GM23338 (cell line): ENCODE results near the gene WAPL. TPM values are rescaled to one million over a fixed set of nuclear protein-coding genes. Genes with fewer than 3 reads are reported as not detected.

ENCODE experiments used
- ATAC-seq: fragments of 200-7000 bp; cut with Tn5 transposase; 3 replicates; pipeline ENCODE4 v1.9.1; 2020
- DNase-seq: peaks from one replicate; pipeline ENCODE4 v3.0.0-alpha.2; 2015; ENCODE audit warnings: low spot score
- H2AFZ ChIP-seq: fragments of 200-600 bp; sonication (generic); 2 replicates; pipeline ENCODE4 v1.8.0; 2016; ENCODE audit warnings: antibody characterized with exemption, mild to moderate bottlenecking, moderate library complexity
- H3F3A ChIP-seq: fragments of 200-600 bp; sonication (generic); replicated peaks from 2 replicates; pipeline ENCODE4 v1.8.0; 2017; ENCODE audit warnings: antibody characterized with exemption, mixed run types, low read depth
- H3K27ac ChIP-seq: fragments of 200-600 bp; sonication (generic); 2 replicates; pipeline ENCODE4 v1.6.1; 2016; ENCODE audit warnings: low read depth
- H3K27me3 ChIP-seq: fragments of 200-600 bp; sonication (generic); 2 replicates; pipeline ENCODE4 v1.8.0; 2016; ENCODE audit warnings: mild to moderate bottlenecking, mixed run types, moderate library complexity; ENCODE audit not compliant: insufficient read depth
- H3K36me3 ChIP-seq: fragments of 200-600 bp; sonication (generic); 2 replicates; pipeline ENCODE4 v1.8.0; 2016; ENCODE audit warnings: mild to moderate bottlenecking; ENCODE audit not compliant: insufficient read depth
- H3K4me1 ChIP-seq: fragments of 200-600 bp; sonication (generic); 2 replicates; pipeline ENCODE4 v1.8.0; 2016; ENCODE audit warnings: mild to moderate bottlenecking, moderate library complexity; ENCODE audit not compliant: insufficient read depth
- H3K4me2 ChIP-seq: fragments of 200-600 bp; sonication (generic); 2 replicates; pipeline ENCODE4 v1.7.1; 2017; ENCODE audit warnings: mixed run types
- H3K4me3 ChIP-seq: fragments of 200-600 bp; sonication (generic); 2 replicates; pipeline ENCODE4 v1.6.1; 2016; ENCODE audit warnings: mixed run types
- H3K79me2 ChIP-seq: fragments of 200-600 bp; sonication (generic); replicated peaks from 2 replicates; pipeline ENCODE4 v1.8.0; 2017; ENCODE audit warnings: mild to moderate bottlenecking; ENCODE audit not compliant: insufficient read depth
- H3K9me2 ChIP-seq: fragments of 200-600 bp; sonication (generic); 2 replicates; pipeline ENCODE4 v1.8.0; 2017; ENCODE audit not compliant: insufficient read depth
- H4K20me1 ChIP-seq: fragments of 200-600 bp; sonication (generic); replicated peaks from 2 replicates; pipeline ENCODE4 v1.8.0; 2017; ENCODE audit warnings: mild to moderate bottlenecking; ENCODE audit not compliant: insufficient read depth
- H3K27ac Mint-ChIP-seq: 2 replicates; pipeline ENCODE4 v1.8.0; 2020; ENCODE audit warnings: inconsistent platforms, mild to moderate bottlenecking, moderate library complexity, mixed read lengths
- H3K27me3 Mint-ChIP-seq: 3 replicates; pipeline ENCODE4 v1.8.0; 2022; ENCODE audit warnings: low read depth, mild to moderate bottlenecking, moderate library complexity, mixed read lengths, inconsistent platforms; ENCODE audit not compliant: insufficient read depth, poor library complexity
- H3K36me3 Mint-ChIP-seq: 3 replicates; pipeline ENCODE4 v1.8.0; 2021; ENCODE audit warnings: low read depth, mild to moderate bottlenecking, inconsistent platforms, moderate library complexity, mixed read lengths
- H3K4me1 Mint-ChIP-seq: 3 replicates; pipeline ENCODE4 v1.8.0; 2020; ENCODE audit warnings: mild to moderate bottlenecking, inconsistent platforms, mixed read lengths
- H3K4me3 Mint-ChIP-seq: 3 replicates; pipeline ENCODE4 v1.8.0; 2021; ENCODE audit warnings: moderate library complexity, mild to moderate bottlenecking, inconsistent platforms, mixed read lengths
- H3K9me3 Mint-ChIP-seq: 3 replicates; pipeline ENCODE4 v1.8.0; 2020; ENCODE audit warnings: moderate library complexity, mild to moderate bottlenecking, inconsistent platforms, mixed read lengths
- JUNB ChIP-seq: IDR thresholded peaks from one replicate; pipeline ENCODE4 v1.6.1; 2016; ENCODE audit warnings: antibody characterized with exemption; ENCODE audit not compliant: unreplicated experiment
- STAT1 ChIP-seq: IDR thresholded peaks from one replicate; pipeline ENCODE4 v1.6.1; 2016; ENCODE audit warnings: antibody characterized with exemption; ENCODE audit not compliant: unreplicated experiment
- ZNF331 ChIP-seq: fragments of 250-450 bp; sonication (Bioruptor Pico); IDR thresholded peaks from 2 replicates; pipeline ENCODE4 v1.5.0; 2020; ENCODE audit warnings: low read depth, mild to moderate bottlenecking, moderate library complexity
- polyA plus RNA-seq: library from polyadenylated mRNA; unstranded; fragments of >200 nt; fragmentation: Nextera tagmentation; extraction: Ambion mirVana; gene quantifications from 2 replicates; pipeline ENCODE4 v1.2.1, GENCODE V29; 2016
- total RNA-seq: library from RNA; depleted of rRNA; stranded (reverse); fragments of >200 nt; shearing (Covaris generic); gene quantifications from 2 replicates; pipeline ENCODE4 v1.2.3, GENCODE V29; 2014
- TF ChIP-seq, protein P1 (sequence below): IDR thresholded peaks from 2 replicates; pipeline ENCODE4 v1.6.1; 2016; ENCODE audit warnings: antibody characterized with exemption
- TF ChIP-seq, protein P2 (sequence below): fragments of 250-450 bp; sonication (Bioruptor Pico); IDR thresholded peaks from 2 replicates; pipeline ENCODE4 v1.5.0; 2020; ENCODE audit warnings: mild to moderate bottlenecking, moderate library complexity
- TF ChIP-seq, protein P3 (sequence below): IDR thresholded peaks from one replicate; pipeline ENCODE4 v1.6.1; 2018; ENCODE audit warnings: antibody characterized with exemption; ENCODE audit not compliant: unreplicated experiment

WAPL gene
- total and polyA plus RNA-seq, 2 experiments from 2014 or later: 25.2 to 60.8 TPM

DNA sequence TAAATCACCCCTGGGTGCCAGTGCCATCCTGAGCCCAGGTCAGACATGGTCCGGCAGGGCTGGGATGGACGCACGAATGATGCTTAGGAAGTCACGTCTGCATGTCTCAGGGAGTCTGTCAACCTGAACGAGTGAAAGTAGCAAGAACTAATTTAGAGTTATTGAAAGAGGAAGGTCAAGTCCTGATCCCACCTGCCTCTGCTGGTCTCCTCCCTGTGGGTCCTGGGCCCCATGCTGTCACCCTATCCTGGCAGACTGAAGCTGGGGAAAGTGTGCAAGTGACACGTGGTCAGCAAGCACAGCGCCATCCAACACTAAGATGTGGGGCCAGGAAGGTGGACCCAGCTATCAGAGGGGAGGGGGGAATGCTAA lies 128.9 kb downstream of the WAPL start:
- ATAC-seq (no peak), DNase-seq (no peak)
- Histone ChIP-seq H3K4me2 (no peak overlapping the region), H2AFZ (no peak overlapping the region), H3F3A (no peaks in the 10 kb centered on the region), H3K79me2 (no peaks in the 10 kb centered on the region), H3K4me1 (peaks cover 6% of the 10 kb centered on the region; the same call in 1 of the 2 replicates), H3K9me2 (no peaks in the 10 kb centered on the region), H3K27ac (no peak overlapping the region), H3K4me3 (no peak overlapping the region), H3K36me3 (no peaks in the 10 kb centered on the region), H4K20me1 (no peaks in the 10 kb centered on the region), H3K27me3 (peaks cover 27% of the 10 kb centered on the region)
- no peak overlapping the region for H3K27ac Mint-ChIP-seq
- peaks cover 25% of the 10 kb centered on the region for H3K27me3 Mint-ChIP-seq
- H3K4me1 Mint-ChIP-seq: peaks cover 15% of the 10 kb centered on the region
- H3K36me3 Mint-ChIP-seq: no peaks in the 10 kb centered on the region
- no peak overlapping the region for H3K4me3 Mint-ChIP-seq
- TF ChIP-seq ZNF331 (no peak), JUNB (no peak), STAT1 (no peak)
- TF ChIP-seq, protein P1, sequence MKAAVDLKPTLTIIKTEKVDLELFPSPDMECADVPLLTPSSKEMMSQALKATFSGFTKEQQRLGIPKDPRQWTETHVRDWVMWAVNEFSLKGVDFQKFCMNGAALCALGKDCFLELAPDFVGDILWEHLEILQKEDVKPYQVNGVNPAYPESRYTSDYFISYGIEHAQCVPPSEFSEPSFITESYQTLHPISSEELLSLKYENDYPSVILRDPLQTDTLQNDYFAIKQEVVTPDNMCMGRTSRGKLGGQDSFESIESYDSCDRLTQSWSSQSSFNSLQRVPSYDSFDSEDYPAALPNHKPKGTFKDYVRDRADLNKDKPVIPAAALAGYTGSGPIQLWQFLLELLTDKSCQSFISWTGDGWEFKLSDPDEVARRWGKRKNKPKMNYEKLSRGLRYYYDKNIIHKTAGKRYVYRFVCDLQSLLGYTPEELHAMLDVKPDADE: no peak
- TF ChIP-seq, protein P2, sequence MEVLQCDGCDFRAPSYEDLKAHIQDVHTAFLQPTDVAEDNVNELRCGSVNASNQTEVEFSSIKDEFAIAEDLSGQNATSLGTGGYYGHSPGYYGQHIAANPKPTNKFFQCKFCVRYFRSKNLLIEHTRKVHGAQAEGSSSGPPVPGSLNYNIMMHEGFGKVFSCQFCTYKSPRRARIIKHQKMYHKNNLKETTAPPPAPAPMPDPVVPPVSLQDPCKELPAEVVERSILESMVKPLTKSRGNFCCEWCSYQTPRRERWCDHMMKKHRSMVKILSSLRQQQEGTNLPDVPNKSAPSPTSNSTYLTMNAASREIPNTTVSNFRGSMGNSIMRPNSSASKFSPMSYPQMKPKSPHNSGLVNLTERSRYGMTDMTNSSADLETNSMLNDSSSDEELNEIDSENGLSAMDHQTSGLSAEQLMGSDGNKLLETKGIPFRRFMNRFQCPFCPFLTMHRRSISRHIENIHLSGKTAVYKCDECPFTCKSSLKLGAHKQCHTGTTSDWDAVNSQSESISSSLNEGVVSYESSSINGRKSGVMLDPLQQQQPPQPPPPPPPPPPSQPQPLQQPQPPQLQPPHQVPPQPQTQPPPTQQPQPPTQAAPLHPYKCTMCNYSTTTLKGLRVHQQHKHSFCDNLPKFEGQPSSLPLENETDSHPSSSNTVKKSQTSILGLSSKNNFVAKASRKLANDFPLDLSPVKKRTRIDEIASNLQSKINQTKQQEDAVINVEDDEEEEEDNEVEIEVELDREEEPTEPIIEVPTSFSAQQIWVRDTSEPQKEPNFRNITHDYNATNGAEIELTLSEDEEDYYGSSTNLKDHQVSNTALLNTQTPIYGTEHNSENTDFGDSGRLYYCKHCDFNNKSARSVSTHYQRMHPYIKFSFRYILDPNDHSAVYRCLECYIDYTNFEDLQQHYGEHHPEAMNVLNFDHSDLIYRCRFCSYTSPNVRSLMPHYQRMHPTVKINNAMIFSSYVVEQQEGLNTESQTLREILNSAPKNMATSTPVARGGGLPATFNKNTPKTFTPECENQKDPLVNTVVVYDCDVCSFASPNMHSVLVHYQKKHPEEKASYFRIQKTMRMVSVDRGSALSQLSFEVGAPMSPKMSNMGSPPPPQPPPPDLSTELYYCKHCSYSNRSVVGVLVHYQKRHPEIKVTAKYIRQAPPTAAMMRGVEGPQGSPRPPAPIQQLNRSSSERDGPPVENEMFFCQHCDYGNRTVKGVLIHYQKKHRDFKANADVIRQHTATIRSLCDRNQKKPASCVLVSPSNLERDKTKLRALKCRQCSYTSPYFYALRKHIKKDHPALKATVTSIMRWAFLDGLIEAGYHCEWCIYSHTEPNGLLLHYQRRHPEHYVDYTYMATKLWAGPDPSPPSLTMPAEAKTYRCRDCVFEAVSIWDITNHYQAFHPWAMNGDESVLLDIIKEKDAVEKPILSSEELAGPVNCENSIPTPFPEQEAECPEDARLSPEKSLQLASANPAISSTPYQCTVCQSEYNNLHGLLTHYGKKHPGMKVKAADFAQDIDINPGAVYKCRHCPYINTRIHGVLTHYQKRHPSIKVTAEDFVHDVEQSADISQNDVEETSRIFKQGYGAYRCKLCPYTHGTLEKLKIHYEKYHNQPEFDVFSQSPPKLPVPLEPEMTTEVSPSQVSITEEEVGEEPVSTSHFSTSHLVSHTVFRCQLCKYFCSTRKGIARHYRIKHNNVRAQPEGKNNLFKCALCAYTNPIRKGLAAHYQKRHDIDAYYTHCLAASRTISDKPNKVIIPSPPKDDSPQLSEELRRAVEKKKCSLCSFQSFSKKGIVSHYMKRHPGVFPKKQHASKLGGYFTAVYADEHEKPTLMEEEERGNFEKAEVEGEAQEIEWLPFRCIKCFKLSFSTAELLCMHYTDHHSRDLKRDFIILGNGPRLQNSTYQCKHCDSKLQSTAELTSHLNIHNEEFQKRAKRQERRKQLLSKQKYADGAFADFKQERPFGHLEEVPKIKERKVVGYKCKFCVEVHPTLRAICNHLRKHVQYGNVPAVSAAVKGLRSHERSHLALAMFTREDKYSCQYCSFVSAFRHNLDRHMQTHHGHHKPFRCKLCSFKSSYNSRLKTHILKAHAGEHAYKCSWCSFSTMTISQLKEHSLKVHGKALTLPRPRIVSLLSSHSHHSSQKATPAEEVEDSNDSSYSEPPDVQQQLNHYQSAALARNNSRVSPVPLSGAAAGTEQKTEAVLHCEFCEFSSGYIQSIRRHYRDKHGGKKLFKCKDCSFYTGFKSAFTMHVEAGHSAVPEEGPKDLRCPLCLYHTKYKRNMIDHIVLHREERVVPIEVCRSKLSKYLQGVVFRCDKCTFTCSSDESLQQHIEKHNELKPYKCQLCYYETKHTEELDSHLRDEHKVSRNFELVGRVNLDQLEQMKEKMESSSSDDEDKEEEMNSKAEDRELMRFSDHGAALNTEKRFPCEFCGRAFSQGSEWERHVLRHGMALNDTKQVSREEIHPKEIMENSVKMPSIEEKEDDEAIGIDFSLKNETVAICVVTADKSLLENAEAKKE (CRISPR knock-in tag): no peak
- TF ChIP-seq, protein P3, sequence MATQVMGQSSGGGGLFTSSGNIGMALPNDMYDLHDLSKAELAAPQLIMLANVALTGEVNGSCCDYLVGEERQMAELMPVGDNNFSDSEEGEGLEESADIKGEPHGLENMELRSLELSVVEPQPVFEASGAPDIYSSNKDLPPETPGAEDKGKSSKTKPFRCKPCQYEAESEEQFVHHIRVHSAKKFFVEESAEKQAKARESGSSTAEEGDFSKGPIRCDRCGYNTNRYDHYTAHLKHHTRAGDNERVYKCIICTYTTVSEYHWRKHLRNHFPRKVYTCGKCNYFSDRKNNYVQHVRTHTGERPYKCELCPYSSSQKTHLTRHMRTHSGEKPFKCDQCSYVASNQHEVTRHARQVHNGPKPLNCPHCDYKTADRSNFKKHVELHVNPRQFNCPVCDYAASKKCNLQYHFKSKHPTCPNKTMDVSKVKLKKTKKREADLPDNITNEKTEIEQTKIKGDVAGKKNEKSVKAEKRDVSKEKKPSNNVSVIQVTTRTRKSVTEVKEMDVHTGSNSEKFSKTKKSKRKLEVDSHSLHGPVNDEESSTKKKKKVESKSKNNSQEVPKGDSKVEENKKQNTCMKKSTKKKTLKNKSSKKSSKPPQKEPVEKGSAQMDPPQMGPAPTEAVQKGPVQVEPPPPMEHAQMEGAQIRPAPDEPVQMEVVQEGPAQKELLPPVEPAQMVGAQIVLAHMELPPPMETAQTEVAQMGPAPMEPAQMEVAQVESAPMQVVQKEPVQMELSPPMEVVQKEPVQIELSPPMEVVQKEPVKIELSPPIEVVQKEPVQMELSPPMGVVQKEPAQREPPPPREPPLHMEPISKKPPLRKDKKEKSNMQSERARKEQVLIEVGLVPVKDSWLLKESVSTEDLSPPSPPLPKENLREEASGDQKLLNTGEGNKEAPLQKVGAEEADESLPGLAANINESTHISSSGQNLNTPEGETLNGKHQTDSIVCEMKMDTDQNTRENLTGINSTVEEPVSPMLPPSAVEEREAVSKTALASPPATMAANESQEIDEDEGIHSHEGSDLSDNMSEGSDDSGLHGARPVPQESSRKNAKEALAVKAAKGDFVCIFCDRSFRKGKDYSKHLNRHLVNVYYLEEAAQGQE: no peak
- peaks cover 3% of the 10 kb centered on the region; the same call in 1 of the 3 replicates for H3K9me3 Mint-ChIP-seq
